ENCODE measurements around the gene TIMELESS.
A peak's percentile ranks its signal among the peaks of the same experiment; 100 is the strongest.

The TIMELESS gene

DNA sequence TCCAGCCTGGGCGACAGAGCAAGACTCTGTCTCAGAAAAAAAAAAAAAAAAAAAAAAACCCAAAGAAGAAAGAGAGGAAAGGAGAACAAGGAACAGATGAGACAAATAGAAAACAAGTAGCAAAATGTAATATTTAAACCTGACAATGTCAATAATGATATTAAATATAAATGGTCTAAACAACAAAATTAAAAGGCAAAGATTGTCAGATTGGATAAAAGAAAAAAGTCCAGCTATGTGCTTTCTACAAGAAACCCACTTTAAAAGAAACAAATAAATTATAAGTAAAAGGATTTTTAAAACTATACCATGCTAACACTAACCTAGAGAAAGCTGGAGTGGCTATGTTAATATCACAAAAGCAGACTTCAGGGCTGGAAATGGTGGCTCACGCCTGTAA lies 56.9 kb downstream of the TIMELESS start:
- no peak overlapping the region for H3K4me3 ChIP-seq (ENCODE audit: low read length)
- TF ChIP-seq, protein P1, sequence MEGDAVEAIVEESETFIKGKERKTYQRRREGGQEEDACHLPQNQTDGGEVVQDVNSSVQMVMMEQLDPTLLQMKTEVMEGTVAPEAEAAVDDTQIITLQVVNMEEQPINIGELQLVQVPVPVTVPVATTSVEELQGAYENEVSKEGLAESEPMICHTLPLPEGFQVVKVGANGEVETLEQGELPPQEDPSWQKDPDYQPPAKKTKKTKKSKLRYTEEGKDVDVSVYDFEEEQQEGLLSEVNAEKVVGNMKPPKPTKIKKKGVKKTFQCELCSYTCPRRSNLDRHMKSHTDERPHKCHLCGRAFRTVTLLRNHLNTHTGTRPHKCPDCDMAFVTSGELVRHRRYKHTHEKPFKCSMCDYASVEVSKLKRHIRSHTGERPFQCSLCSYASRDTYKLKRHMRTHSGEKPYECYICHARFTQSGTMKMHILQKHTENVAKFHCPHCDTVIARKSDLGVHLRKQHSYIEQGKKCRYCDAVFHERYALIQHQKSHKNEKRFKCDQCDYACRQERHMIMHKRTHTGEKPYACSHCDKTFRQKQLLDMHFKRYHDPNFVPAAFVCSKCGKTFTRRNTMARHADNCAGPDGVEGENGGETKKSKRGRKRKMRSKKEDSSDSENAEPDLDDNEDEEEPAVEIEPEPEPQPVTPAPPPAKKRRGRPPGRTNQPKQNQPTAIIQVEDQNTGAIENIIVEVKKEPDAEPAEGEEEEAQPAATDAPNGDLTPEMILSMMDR (conservative IDR thresholded peaks at IDR 0.05; ENCODE audit: low read length), result no peak
- DNase-seq (ENCODE audit: low read depth), result no peak

DNA sequence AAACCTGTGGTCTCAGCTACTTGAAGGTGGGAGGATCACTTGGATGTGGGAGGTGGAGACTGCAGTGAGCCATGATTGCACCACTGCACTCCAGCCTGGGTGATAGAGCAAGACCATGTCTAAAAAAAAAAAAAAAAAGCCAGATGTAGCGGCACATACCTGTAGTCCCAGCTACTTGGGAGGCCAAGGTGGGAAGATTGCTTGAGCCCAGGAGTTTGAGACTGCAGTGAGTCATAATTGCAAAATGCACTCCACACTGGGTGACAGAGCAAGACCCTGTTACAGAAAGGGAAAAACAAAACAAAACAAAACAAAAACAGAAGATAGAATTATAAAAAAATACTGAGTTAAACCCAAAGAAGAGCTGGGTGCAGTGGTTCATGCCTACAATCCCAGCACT lies 57.5 kb downstream of the TIMELESS start:
- TF ChIP-seq, protein P1 (conservative IDR thresholded peaks at IDR 0.05; ENCODE audit: low read length), result no peak
- no peak for DNase-seq (ENCODE audit: low read depth)
- H3K4me3 ChIP-seq (ENCODE audit: low read length), result no peak overlapping the region

DNA sequence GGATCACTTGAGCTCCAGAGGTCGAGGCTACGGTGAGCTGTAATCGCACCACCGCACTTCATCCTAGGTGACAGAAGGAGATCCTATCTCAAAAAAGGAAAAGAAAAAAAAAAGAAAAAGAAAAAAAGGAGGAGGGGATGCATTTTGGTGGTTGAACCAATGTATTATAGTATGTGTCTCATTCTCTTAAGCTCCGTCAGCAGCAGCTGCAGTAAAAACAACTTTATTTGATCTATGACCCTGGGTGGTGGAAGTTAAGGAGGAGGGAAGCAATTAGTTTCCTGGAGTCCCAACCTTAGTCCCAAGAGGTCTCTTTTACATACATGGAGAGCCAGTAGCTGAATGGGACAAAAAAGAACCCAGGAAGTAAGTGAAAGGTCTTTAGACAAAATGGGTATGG lies 59.8 kb downstream of the TIMELESS start:
- H3K4me3 ChIP-seq (ENCODE audit: low read length), result no peak overlapping the region
- no peak for DNase-seq (ENCODE audit: low read depth)
- TF ChIP-seq, protein P1 (conservative IDR thresholded peaks at IDR 0.05; ENCODE audit: low read length), result no peak

DNA sequence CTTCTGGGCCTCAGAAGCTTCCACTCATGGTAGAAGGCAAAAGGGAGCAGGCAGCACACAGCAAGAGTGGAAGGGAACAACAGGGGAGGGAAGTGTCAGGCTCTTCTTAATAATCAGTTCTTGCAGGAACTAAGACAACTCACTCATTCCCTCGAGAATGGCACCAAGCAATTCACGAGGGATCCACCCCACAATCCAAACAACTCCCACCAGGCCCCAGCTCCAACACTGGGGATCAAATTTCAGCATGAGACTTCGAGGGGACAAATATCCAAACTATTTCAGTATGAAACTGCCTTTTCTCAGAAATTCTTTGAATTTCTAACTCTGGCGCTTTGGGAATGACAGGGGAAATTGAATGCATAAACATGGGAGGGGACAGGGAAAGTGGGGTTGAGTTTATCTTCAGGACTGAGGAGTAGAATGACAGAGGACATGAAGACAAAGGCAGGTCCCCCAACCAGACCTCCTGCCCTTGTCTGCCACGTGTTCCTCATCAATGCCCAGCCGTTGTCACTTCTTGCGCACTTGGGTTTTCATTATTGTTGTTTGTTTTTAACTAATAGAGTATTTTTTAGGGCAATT lies 62.0 kb downstream of the TIMELESS start:
- peak; percentile 48 for DNase-seq (ENCODE audit: low read depth)
- TF ChIP-seq, protein P1 (conservative IDR thresholded peaks at IDR 0.05; ENCODE audit: low read length), result no peak
- no peak overlapping the region for H3K4me3 ChIP-seq (ENCODE audit: low read length)

DNA sequence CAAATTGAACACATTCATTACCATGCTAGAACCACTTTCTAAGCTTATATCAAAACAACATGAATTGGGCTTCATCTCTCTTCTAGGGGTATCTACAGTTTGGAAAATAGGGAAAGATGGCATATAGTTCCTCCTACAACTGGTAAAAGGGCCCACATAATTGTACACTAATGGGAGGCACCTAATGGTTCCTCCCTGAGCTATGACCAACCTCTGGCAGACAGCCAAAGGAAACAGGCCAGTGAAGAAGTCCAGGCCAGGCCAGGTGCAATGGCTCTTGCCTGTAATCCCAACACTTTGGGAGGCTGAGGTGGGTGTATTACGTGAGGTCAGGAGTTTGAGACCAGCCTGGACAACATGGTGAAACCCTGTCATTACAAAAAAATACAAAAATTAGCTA lies 63.4 kb downstream of the TIMELESS start:
- no peak for DNase-seq (ENCODE audit: low read depth)
- TF ChIP-seq, protein P1 (conservative IDR thresholded peaks at IDR 0.05; ENCODE audit: low read length), result no peak

DNA sequence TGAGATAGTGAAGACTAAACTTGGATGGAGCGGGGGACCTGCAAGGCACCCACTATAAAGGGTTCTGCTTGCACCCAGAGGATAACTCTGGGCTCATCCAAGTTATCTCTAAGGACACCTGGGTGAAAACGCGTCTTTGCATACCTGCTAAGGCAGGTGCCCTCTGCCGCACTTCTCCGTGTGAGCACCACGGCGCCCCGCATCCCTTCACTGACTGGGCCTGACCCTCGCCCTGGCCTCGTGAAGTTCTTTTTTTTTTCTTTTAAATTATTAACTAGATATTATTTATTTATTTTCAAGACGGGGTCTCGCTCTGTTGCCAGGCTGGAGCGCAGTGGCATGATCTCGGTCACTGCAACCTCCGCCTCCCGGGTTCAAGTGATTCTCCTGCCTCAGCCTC lies 66.6 kb downstream of the TIMELESS start:
- DNase-seq (ENCODE audit: low read depth), result no peak
- TF ChIP-seq, protein P1 (conservative IDR thresholded peaks at IDR 0.05; ENCODE audit: low read length), result no peak
- H3K4me3 ChIP-seq (ENCODE audit: low read length), result no peak overlapping the region

More for the DNA sequence above, 63.4 kb downstream of the TIMELESS start:
- no peak overlapping the region for H3K4me3 ChIP-seq (ENCODE audit: low read length)

DNA sequence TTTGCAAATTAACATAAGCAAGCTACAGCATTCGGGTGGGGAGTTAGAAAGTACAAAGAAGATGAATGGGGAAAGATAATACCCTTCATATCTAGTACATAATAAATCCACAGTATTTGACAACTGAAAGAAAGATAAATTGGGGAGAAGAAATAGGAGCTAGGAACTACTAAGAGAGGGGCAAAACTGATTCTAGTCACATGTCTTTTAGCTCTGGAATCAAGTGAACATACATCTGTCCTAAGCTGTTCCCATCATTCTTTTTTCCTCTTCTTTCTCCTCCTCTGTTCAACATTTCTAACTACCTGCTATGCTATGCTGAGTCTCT lies 71.3 kb downstream of the TIMELESS start:
- H3K4me3 ChIP-seq (ENCODE audit: low read length), result no peak overlapping the region
- no peak for DNase-seq (ENCODE audit: low read depth)

More for the DNA sequence above, 71.3 kb downstream of the TIMELESS start:
- TF ChIP-seq, protein P1 (conservative IDR thresholded peaks at IDR 0.05; ENCODE audit: low read length), result no peak
